ENCODE measurements around the gene DMRTC2. TPM values are rescaled to one million over a fixed set of nuclear protein-coding genes. Genes with fewer than 3 reads are reported as not detected.

Gene DMRTC2
- total and polyA plus RNA-seq, 8 donors, result not detected

GRCh38 chr19:41862445-41862986, 17.7 kb downstream of the DMRTC2 start:
- Histone ChIP-seq H3K36me3 (peaks cover 2 to 30% (median 16%) of the 10 kb centered on the region in 3 donors), H3K9me3 (no peaks in the 10 kb centered on the region), H3K27me3 (no peaks in the 10 kb centered on the region), H3K27ac (no peak overlapping the region), H3K4me1 (peaks cover 20 to 33% (median 26%) of the 10 kb centered on the region in 3 donors), H3K4me3 (peak overlapping the region in 2 of 4 donors; percentile 92 to 96)
- intact Hi-C loops (cut with DNase I), result no loop called here
- DNase-seq (no peak), FAIRE-seq (no peak), ATAC-seq (no peak)
- WGBS, 2 donors, result 67 to 68% methylated on average over 2 of the region's 2 CpGs
- TF ChIP-seq CTCF (IDR thresholded peaks at IDR 0.05), result no peak

GRCh38 chr19:41863209-41863931, 18.5 kb downstream of the DMRTC2 start:
- Histone ChIP-seq H3K27ac (no peak overlapping the region), H3K4me3 (no peak overlapping the region), H3K9me3 (no peaks in the 10 kb centered on the region), H3K27me3 (no peaks in the 10 kb centered on the region), H3K4me1 (peaks cover 20 to 33% (median 25%) of the 10 kb centered on the region in 3 donors), H3K36me3 (peaks cover 2 to 34% (median 16%) of the 10 kb centered on the region in 3 donors)
- DNase-seq, result no peak
- no peak for FAIRE-seq
- 82 to 89% methylated on average over 11 of the region's 11 CpGs for WGBS, 2 donors
- ATAC-seq, result no peak
- intact Hi-C loops (cut with DNase I), result no loop called here
- TF ChIP-seq CTCF (IDR thresholded peaks at IDR 0.05), result no peak

- intact Hi-C loops (cut with DNase I), result no loop called here
- peaks cover 14 to 28% (median 18%) of the 10 kb centered on the region in 3 donors for H3K4me1 ChIP-seq
- no peak overlapping the region for H3K4me3 ChIP-seq
- DNase-seq (no peak), FAIRE-seq (no peak), ATAC-seq (no peak)
- no peaks in the 10 kb centered on the region for H3K9me3 ChIP-seq
- no peak for TF ChIP-seq CTCF (IDR thresholded peaks at IDR 0.05)
- WGBS, 2 donors, result 79 to 85% methylated on average over 5 of the region's 5 CpGs
- no peak overlapping the region for H3K27ac ChIP-seq
- H3K36me3 ChIP-seq, result peaks cover 2 to 44% (median 19%) of the 10 kb centered on the region in 3 donors
- no peaks in the 10 kb centered on the region for H3K27me3 ChIP-seq
Observed at GRCh38 chr19:41864374-41864773, 19.5 kb downstream of the DMRTC2 start.

- DNase-seq (peak in 1 of 6 donors; percentile 27), FAIRE-seq (no peak), ATAC-seq (peak in 1 of 4 donors; percentile 6)
- Histone ChIP-seq H3K4me3 (no peak overlapping the region), H3K27ac (no peak overlapping the region), H3K9me3 (no peaks in the 10 kb centered on the region), H3K4me1 (peaks cover 12 to 23% (median 14%) of the 10 kb centered on the region in 3 donors), H3K27me3 (no peaks in the 10 kb centered on the region), H3K36me3 (peaks cover 2 to 60% (median 29%) of the 10 kb centered on the region in 3 donors)
- TF ChIP-seq CTCF (IDR thresholded peaks at IDR 0.05), result no peak
- intact Hi-C loops (cut with DNase I), result no loop called here
- 92 to 96% methylated on average over 3 of the region's 3 CpGs for WGBS, 2 donors
Observed at GRCh38 chr19:41866284-41866683, 21.4 kb downstream of the DMRTC2 start.

Data from pancreas (tissue), 10 donors.